MM.1S (cell line): ENCODE data around the gene IL1RAPL2.

Source experiments
- EZH2 ChIP-seq: fragments of 300-600 bp; sonication (generic); optimal IDR thresholded peaks from 2 replicates; pipeline ENCODE3; 2017; ENCODE audit warnings: low read depth, mild to moderate bottlenecking, antibody characterized with exemption, low read length, mixed read lengths
- TF ChIP-seq, protein P1 (sequence below): fragments of 300-600 bp; sonication (generic); IDR thresholded peaks from 2 replicates; pipeline ENCODE4 v1.5.1; 2016; ENCODE audit warnings: antibody characterized with exemption, low read length, mixed read lengths

GRCh38 chrX:104681214-104681613, 115.2 kb downstream of the IL1RAPL2 start:
- TF ChIP-seq EZH2: no peak
- TF ChIP-seq, protein P1, sequence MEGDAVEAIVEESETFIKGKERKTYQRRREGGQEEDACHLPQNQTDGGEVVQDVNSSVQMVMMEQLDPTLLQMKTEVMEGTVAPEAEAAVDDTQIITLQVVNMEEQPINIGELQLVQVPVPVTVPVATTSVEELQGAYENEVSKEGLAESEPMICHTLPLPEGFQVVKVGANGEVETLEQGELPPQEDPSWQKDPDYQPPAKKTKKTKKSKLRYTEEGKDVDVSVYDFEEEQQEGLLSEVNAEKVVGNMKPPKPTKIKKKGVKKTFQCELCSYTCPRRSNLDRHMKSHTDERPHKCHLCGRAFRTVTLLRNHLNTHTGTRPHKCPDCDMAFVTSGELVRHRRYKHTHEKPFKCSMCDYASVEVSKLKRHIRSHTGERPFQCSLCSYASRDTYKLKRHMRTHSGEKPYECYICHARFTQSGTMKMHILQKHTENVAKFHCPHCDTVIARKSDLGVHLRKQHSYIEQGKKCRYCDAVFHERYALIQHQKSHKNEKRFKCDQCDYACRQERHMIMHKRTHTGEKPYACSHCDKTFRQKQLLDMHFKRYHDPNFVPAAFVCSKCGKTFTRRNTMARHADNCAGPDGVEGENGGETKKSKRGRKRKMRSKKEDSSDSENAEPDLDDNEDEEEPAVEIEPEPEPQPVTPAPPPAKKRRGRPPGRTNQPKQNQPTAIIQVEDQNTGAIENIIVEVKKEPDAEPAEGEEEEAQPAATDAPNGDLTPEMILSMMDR: no peak
